Mesendoderm (in vitro differentiated cells): ENCODE data around the gene CDKN2D.
"Not testable (repeated sequence)": the region's sequence is repeated elsewhere in the genome, so short reads cannot be mapped to it uniquely, and the experiment has no call there.

ENCODE experiments used
- DNase-seq: peaks from one replicate; pipeline ENCODE4 v3.0.0; 2013
- H2AK5ac ChIP-seq: 2 replicates; pipeline ENCODE4 v1.6.1; 2013; ENCODE audit warnings: low read length, inconsistent platforms
- H2BK120ac ChIP-seq: 2 replicates; pipeline ENCODE4 v1.6.1; 2013; ENCODE audit warnings: low read depth, mild to moderate bottlenecking, low read length, moderate library complexity, mixed read lengths
- H2BK15ac ChIP-seq: replicated peaks from 2 replicates; pipeline ENCODE4 v1.6.1; 2013; ENCODE audit warnings: low read depth, mild to moderate bottlenecking, moderate library complexity
- H2BK5ac ChIP-seq: 2 replicates; pipeline ENCODE4 v1.6.1; 2013; ENCODE audit warnings: low read length, inconsistent platforms
- H3K18ac ChIP-seq: 2 replicates; pipeline ENCODE4 v1.6.1; 2013; ENCODE audit warnings: mild to moderate bottlenecking, low read length, mixed read lengths
- H3K23ac ChIP-seq: one replicate; pipeline ENCODE4 v1.6.1; 2013; ENCODE audit warnings: low read length
- H3K27ac ChIP-seq: 2 replicates; pipeline ENCODE4 v1.5.1; 2013; ENCODE audit warnings: low read depth, mild to moderate bottlenecking, inconsistent platforms, low read length, moderate library complexity
- H3K27me3 ChIP-seq: 2 replicates; pipeline ENCODE4 v1.6.1; 2013; ENCODE audit warnings: low read length, control low read depth, mild to moderate bottlenecking, inconsistent platforms; ENCODE audit not compliant: insufficient read depth, poor library complexity
- H3K36me3 ChIP-seq: 2 replicates; pipeline ENCODE4 v1.6.1; 2013; ENCODE audit warnings: low read length, inconsistent platforms; ENCODE audit not compliant: control insufficient read depth, insufficient read depth
- H3K4ac ChIP-seq: one replicate; pipeline ENCODE4 v1.6.1; 2013; ENCODE audit warnings: low read depth, mild to moderate bottlenecking, low read length, moderate library complexity
- H3K4me1 ChIP-seq: 2 replicates; pipeline ENCODE4 v1.6.1; 2013; ENCODE audit warnings: low read depth, low read length, inconsistent platforms; ENCODE audit not compliant: control insufficient read depth
- H3K4me2 ChIP-seq: 2 replicates; pipeline ENCODE4 v1.6.1; 2013; ENCODE audit warnings: low read length
- H3K4me3 ChIP-seq: 2 replicates; pipeline ENCODE4 v1.5.1; 2013; ENCODE audit warnings: mild to moderate bottlenecking, low read length
- H3K56ac ChIP-seq: one replicate; pipeline ENCODE4 v1.6.1; 2013; ENCODE audit warnings: low read length
- H3K79me1 ChIP-seq: 2 replicates; pipeline ENCODE4 v1.6.1; 2013; ENCODE audit warnings: low read length, inconsistent platforms
- H3K79me2 ChIP-seq: 2 replicates; pipeline ENCODE4 v1.6.1; 2013; ENCODE audit warnings: mild to moderate bottlenecking, low read length; ENCODE audit not compliant: control insufficient read depth, insufficient read depth
- H3K9ac ChIP-seq: 2 replicates; pipeline ENCODE4 v1.6.1; 2013; ENCODE audit warnings: low read length, inconsistent platforms
- H4K5ac ChIP-seq: one replicate; pipeline ENCODE4 v1.6.1; 2013; ENCODE audit warnings: low read length
- H4K8ac ChIP-seq: one replicate; pipeline ENCODE4 v1.6.1; 2013; ENCODE audit warnings: low read depth, mild to moderate bottlenecking, control low read depth, low read length, moderate library complexity
- WGBS: extraction: QIAGEN DNeasy Blood & Tissue Kit; methylation state at CpG from one replicate; pipeline ENCODE4 v1.1.7; 2013; ENCODE audit warnings: low lambda C conversion rate, missing lambda C conversion rate; ENCODE audit not compliant: insufficient coverage; ENCODE audit errors: extremely low coverage; 5-methylcytosine and 5-hydroxymethylcytosine counted together

Gene CDKN2D

DNA sequence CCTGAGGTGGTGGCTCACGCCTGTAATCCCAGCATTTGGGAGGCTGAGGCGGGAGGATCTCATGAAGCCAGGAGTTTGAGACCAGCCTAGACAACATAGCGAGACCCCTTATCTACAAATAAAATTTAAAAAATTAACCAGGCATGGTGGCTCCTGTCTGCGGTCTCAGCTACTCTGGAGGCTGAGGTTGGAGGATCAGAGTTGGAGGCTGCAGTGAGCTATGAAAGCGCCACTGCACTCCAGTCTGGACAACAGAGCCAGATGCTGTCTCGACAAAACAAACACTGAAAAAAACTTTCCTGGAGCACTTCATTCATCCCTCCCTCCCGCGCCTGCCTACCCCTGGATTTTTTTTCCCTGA, 25.7 kb downstream of the CDKN2D start:
- Histone ChIP-seq H3K4me1 (no peaks in the 10 kb centered on the region), H3K4ac (no peak overlapping the region), H2BK5ac (no peak overlapping the region), H3K56ac (no peak overlapping the region), H3K27me3 (no peaks in the 10 kb centered on the region), H3K36me3 (no peaks in the 10 kb centered on the region), H3K23ac (no peak overlapping the region), H3K79me2 (no peaks in the 10 kb centered on the region), H3K4me2 (no peak overlapping the region), H4K5ac (no peak overlapping the region), H2BK120ac (no peak overlapping the region), H2BK15ac (no peak overlapping the region), H4K8ac (no peak overlapping the region), H2AK5ac (no peak overlapping the region), H3K9ac (no peak overlapping the region), H3K79me1 (peaks cover 4% of the 10 kb centered on the region), H3K27ac (no peak overlapping the region), H3K18ac (no peak overlapping the region), H3K4me3 (no peak overlapping the region)
- WGBS, result no CpG with 5 or more reads among the region's 8 CpGs
- no peak for DNase-seq

- H4K8ac ChIP-seq, H3K4me1 ChIP-seq, H3K27ac ChIP-seq, H3K4me3 ChIP-seq, H3K79me2 ChIP-seq, H3K27me3 ChIP-seq, H3K4ac ChIP-seq, H3K36me3 ChIP-seq, H3K56ac ChIP-seq, H2BK15ac ChIP-seq, H3K9ac ChIP-seq, H3K79me1 ChIP-seq, H3K18ac ChIP-seq, H3K23ac ChIP-seq, H2AK5ac ChIP-seq, DNase-seq, H4K5ac ChIP-seq, H3K4me2 ChIP-seq, H2BK120ac ChIP-seq, H2BK5ac ChIP-seq: not testable (repeated sequence)
- WGBS, result no CpG with 5 or more reads among the region's 9 CpGs
These were observed 29.8 kb downstream of the CDKN2D start for GRCh38 chr19:10539016-10539415.

GRCh38 chr19:10538204-10538983, 30.4 kb downstream of the CDKN2D start:
- Histone ChIP-seq H2BK120ac (no peak overlapping the region), H3K4me1 (no peaks in the 10 kb centered on the region), H3K4me2 (no peak overlapping the region), H2BK15ac (no peak overlapping the region), H3K18ac (no peak overlapping the region), H4K8ac (no peak overlapping the region), H2BK5ac (no peak overlapping the region), H3K9ac (no peak overlapping the region), H3K36me3 (no peaks in the 10 kb centered on the region), H3K79me2 (no peaks in the 10 kb centered on the region), H2AK5ac (no peak overlapping the region), H3K4ac (no peak overlapping the region), H3K27me3 (no peaks in the 10 kb centered on the region), H3K79me1 (no peaks in the 10 kb centered on the region), H3K56ac (no peak overlapping the region), H3K23ac (no peak overlapping the region), H3K27ac (no peak overlapping the region), H4K5ac (no peak overlapping the region), H3K4me3 (no peak overlapping the region)
- DNase-seq, result no peak
- WGBS, result no CpG with 5 or more reads among the region's 20 CpGs

DNA sequence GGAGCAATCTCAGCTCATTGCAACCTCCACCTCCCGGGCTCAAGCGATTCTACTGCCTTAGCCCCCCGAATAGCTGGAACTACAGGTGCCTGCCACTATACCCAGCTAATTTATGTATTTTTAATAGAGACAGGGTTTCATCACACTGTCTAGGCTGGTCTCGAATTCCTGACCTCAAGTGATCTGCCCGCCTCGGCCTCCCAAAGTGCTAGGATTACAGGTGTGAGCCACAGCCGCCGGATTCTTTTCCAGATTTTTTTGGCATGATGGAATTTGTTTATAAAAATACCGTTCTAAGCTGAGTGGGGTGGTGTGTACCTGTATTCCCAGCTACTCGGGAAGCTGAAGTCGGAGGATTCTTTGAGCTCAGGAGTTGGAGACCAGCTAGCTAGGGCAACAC, 31.1 kb downstream of the CDKN2D start:
- no peaks in the 10 kb centered on the region for H3K4me1 ChIP-seq
- H3K4me3 ChIP-seq, result no peak overlapping the region
- no peak overlapping the region for H3K4me2 ChIP-seq
- no peak overlapping the region for H2BK5ac ChIP-seq
- no CpG with 5 or more reads among the region's 11 CpGs for WGBS
- no peak overlapping the region for H3K18ac ChIP-seq
- no peak overlapping the region for H2BK120ac ChIP-seq
- H3K23ac ChIP-seq, result no peak overlapping the region
- no peaks in the 10 kb centered on the region for H3K79me2 ChIP-seq
- H3K79me1 ChIP-seq, result no peaks in the 10 kb centered on the region
- H2AK5ac ChIP-seq, result no peak overlapping the region
- no peak overlapping the region for H3K9ac ChIP-seq
- H3K4ac ChIP-seq, result no peak overlapping the region
- H3K36me3 ChIP-seq, result no peaks in the 10 kb centered on the region
- H4K5ac ChIP-seq, result no peak overlapping the region
- H4K8ac ChIP-seq, result no peak overlapping the region
- no peaks in the 10 kb centered on the region for H3K27me3 ChIP-seq
- no peak overlapping the region for H2BK15ac ChIP-seq
- DNase-seq, result no peak
- H3K27ac ChIP-seq, result no peak overlapping the region
- no peak overlapping the region for H3K56ac ChIP-seq

DNA sequence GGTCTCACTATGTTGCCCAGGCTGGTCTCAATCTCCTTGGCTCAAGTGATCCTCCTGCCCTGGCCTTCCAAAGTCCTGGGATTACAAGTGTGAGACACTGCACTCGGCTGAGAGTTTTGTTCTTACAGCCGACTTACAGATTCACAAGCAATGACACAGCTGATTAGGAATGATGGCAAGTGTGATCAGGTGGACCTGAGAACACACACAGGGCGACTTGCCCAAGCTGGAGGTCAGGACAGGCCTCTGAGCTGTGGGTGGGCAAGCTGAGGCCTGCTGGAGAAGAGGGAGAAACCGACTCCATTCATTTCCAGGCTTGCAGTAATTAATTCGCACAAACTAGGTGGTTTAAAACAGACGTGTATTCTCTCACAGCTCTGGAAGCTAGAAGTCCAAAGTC, 33.2 kb downstream of the CDKN2D start:
- Histone ChIP-seq H3K4me1 (no peaks in the 10 kb centered on the region), H3K18ac (no peak overlapping the region)

More for the DNA sequence above, 33.2 kb downstream of the CDKN2D start:
- no peak overlapping the region for H2BK5ac ChIP-seq
- whole genome bisulfite sequencing, result no CpG with 5 or more reads among the region's 6 CpGs
- H4K5ac ChIP-seq, result no peak overlapping the region
- no peak overlapping the region for H4K8ac ChIP-seq
- H3K4me3 ChIP-seq, result no peak overlapping the region
- no peak overlapping the region for H3K23ac ChIP-seq
- H3K56ac ChIP-seq, result no peak overlapping the region
- no peak for DNase-seq
- H2AK5ac ChIP-seq, result no peak overlapping the region
- H2BK120ac ChIP-seq, result no peak overlapping the region
- no peak overlapping the region for H3K9ac ChIP-seq
- no peak overlapping the region for H3K27ac ChIP-seq
- H2BK15ac ChIP-seq, result no peak overlapping the region
- no peak overlapping the region for H3K4ac ChIP-seq
- no peaks in the 10 kb centered on the region for H3K36me3 ChIP-seq
- no peaks in the 10 kb centered on the region for H3K27me3 ChIP-seq
- no peaks in the 10 kb centered on the region for H3K79me2 ChIP-seq
- no peaks in the 10 kb centered on the region for H3K79me1 ChIP-seq
- no peak overlapping the region for H3K4me2 ChIP-seq
